Measurements from ENCODE around the gene NAB2. TPM values are rescaled to one million over a fixed set of nuclear protein-coding genes. Genes with fewer than 3 reads are reported as not detected.

The NAB2 gene
- 20.4 and 22.1 TPM in 2 replicates for total RNA-seq

GRCh38 chr12:57088354-57089270, at the start of gene NAB2:
NAB2 (plus strand) TSS chr12:57089114; CDS start chr12:57089272, 158 bp downstream.
- peak within 1 kb of the TSS; percentile 91 for H3K4me3 Mint-ChIP-seq
- ATAC-seq (ENCODE audit: low read depth), result peak; percentile 66
- ChIA-PET CTCF (interaction anchor here (3.0 to 10.6 kb wide), 2 partner anchors 18 to 23 kb away, joined by 22 to 102 read pairs; partner anchors contain the start of gene STAT6), POLR2A (interaction anchor here (0.6 to 16.5 kb wide), 12 partner anchors 14 to 991 kb away, joined by 3 to 692 read pairs (median 3); partner anchors contain the start of genes NEMP1 and STAT6)
- peaks cover 30% of the 10 kb centered on the region for H3K36me3 Mint-ChIP-seq (ENCODE audit: low read depth)
- peak; percentile 89 for DNase-seq
- intact Hi-C loops (cut with micrococcal nuclease), result loop anchor here (1.0 to 5.0 kb wide), 4 partner anchors 24 to 971 kb away; partner anchors contain the start of genes PRIM1, PTGES3, RPL41 and ZC3H10
- no peaks in the 10 kb centered on the region for H3K9me3 Mint-ChIP-seq
- H3K27ac Mint-ChIP-seq, result peak within 1 kb of the TSS; percentile 96
- peaks cover 55% of the 10 kb centered on the region for H3K4me1 Mint-ChIP-seq
- no peak for TF ChIP-seq CTCF (IDR thresholded peaks at IDR 0.05)
- H3K27me3 Mint-ChIP-seq, result no peaks in the 10 kb centered on the region

GRCh38 chr12:57040211-57040610, 48.7 kb upstream of the NAB2 start:
- no peaks in the 10 kb centered on the region for H3K27me3 Mint-ChIP-seq
- DNase-seq, result no peak
- H3K9me3 Mint-ChIP-seq, result no peaks in the 10 kb centered on the region
- intact Hi-C loops (cut with micrococcal nuclease), result no loop called here
- no peak overlapping the region for H3K27ac Mint-ChIP-seq
- H3K4me1 Mint-ChIP-seq, result no peaks in the 10 kb centered on the region
- CTCF ChIA-PET, result no interaction called here
- no peak for TF ChIP-seq CTCF (IDR thresholded peaks at IDR 0.05)
- ATAC-seq (ENCODE audit: low read depth), result no peak
- H3K4me3 Mint-ChIP-seq, result no peak overlapping the region
- POLR2A ChIA-PET, result interaction anchor here (0.8 kb wide), 1 partner anchor 72 kb away, joined by 6 read pairs; no protein-coding TSS in a partner anchor
- no peaks in the 10 kb centered on the region for H3K36me3 Mint-ChIP-seq (ENCODE audit: low read depth)

- ChIA-PET POLR2A (interaction anchor here (0.8 kb wide), 1 partner anchor 71 kb away, joined by 6 read pairs; no protein-coding TSS in a partner anchor), CTCF (no interaction called here)
- no peak for DNase-seq
- Mint-ChIP-seq H3K27ac (no peak overlapping the region), H3K36me3 (ENCODE audit: low read depth) (no peaks in the 10 kb centered on the region), H3K4me1 (no peaks in the 10 kb centered on the region), H3K27me3 (no peaks in the 10 kb centered on the region), H3K4me3 (no peak overlapping the region), H3K9me3 (no peaks in the 10 kb centered on the region)
- intact Hi-C loops (cut with micrococcal nuclease), result no loop called here
- no peak for ATAC-seq (ENCODE audit: low read depth)
- TF ChIP-seq CTCF (IDR thresholded peaks at IDR 0.05), result no peak
These were observed 48.2 kb upstream of the NAB2 start for GRCh38 chr12:57040750-57041149.

- DNase-seq, result no peak
- Mint-ChIP-seq H3K36me3 (ENCODE audit: low read depth) (no peaks in the 10 kb centered on the region), H3K4me1 (peaks cover 19% of the 10 kb centered on the region), H3K27ac (no peak overlapping the region), H3K9me3 (no peaks in the 10 kb centered on the region), H3K27me3 (no peaks in the 10 kb centered on the region), H3K4me3 (no peak overlapping the region)
- ChIA-PET POLR2A (no interaction called here), CTCF (no interaction called here)
- intact Hi-C loops (cut with micrococcal nuclease), result no loop called here
- TF ChIP-seq CTCF (IDR thresholded peaks at IDR 0.05), result no peak
- no peak for ATAC-seq (ENCODE audit: low read depth)
These were observed 46.2 kb upstream of the NAB2 start for GRCh38 chr12:57042695-57043094.

- DNase-seq, result no peak
- no peak for ATAC-seq (ENCODE audit: low read depth)
- Mint-ChIP-seq H3K4me1 (peaks cover 22% of the 10 kb centered on the region), H3K27ac (no peak overlapping the region), H3K36me3 (ENCODE audit: low read depth) (no peaks in the 10 kb centered on the region), H3K27me3 (no peaks in the 10 kb centered on the region), H3K4me3 (no peak overlapping the region), H3K9me3 (no peaks in the 10 kb centered on the region)
- intact Hi-C loops (cut with micrococcal nuclease), result no loop called here
- TF ChIP-seq CTCF (IDR thresholded peaks at IDR 0.05), result no peak
- ChIA-PET POLR2A (no interaction called here), CTCF (no interaction called here)
These were observed 44.4 kb upstream of the NAB2 start for GRCh38 chr12:57044468-57044867.

Measured in activated B cell treated with CpG ODN at 0.5 μM for 24 hours (primary cell).